Epithelial cell of esophagus (primary cell): ENCODE results near the gene ANKRD27.
A peak's percentile ranks its signal among the peaks of the same experiment; 100 is the strongest.
"Not testable (repeated sequence)": the region's sequence is repeated elsewhere in the genome, so short reads cannot be mapped to it uniquely, and the experiment has no call there.

Experiments used
- DNase-seq: peaks from one replicate; pipeline ENCODE4 v3.0.0; 2010; ENCODE audit warnings: low read depth
- H3K4me3 ChIP-seq: 2 replicates; pipeline ENCODE4 v1.5.1; 2011; ENCODE audit warnings: mild to moderate bottlenecking, low read length, control low read depth
- TF ChIP-seq, protein P1 (sequence below): IDR thresholded peaks from 2 replicates; pipeline ENCODE4 v1.5.1; 2011; ENCODE audit warnings: low read depth, mild to moderate bottlenecking, low read length, control low read depth, inconsistent platforms; ENCODE audit not compliant: insufficient read depth; ENCODE audit errors: missing control alignments

The ANKRD27 gene

DNA sequence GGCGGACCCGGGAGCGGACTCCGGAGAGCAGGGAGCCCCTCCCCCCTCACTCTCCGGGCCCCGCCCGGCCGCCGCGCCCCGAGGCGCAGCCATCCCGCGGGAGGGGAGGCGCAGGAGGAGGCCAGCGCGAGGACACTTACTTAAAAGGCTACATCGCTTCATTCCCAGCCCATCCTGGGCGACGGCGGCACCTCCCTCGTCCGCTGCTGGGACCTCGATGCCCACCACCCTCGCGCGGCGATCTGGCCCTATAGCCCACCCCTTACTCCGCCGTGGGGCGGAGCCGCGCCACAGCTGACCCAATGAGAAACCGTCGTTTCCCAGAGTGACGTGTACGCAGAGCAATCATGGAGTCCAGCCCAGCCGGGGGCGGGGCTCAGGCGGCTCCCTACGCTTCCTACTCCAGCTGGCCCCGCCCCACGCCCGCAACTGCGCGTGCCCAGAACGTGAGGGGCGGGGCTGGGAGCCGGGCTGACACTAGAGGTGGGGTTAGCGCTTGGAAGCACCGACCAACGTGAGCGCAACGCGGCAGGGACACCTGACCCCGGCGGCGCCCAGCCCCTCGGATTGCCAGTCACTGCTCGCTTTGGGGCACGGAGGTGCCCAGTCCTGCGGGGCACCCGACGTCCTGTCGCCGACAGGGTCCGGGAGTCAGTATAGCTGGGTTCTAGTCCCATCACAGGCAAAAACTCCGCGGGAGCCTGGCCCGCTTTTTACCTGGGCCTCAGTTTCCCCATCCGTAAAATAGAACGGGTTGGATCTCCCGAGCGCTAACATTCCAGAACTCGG is at the start of gene ANKRD27:
Gene ANKRD27 (minus strand): TSS at position 250 of the 789 bp plus-strand sequence. CDS start 16,165 bp downstream, outside the sequence.
- DNase-seq = peak; percentile 99

DNA sequence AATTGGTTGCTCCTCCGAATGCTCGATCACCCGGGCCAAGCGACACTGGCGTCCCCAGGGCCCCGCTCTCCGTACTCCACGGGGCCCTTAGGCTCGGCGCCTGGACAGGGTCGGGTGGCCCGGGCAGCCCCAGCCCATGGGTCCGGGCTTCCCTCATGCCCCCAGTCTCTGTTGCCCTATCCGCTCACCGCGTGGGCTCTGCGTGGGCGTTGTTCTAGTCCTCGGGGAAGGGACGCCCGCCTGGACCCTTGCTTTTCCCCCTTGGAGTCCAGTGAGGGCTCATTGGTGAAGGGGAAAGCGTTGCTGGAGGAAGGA is 45.9 kb upstream of the ANKRD27 start:
- H3K4me3 ChIP-seq = no peak overlapping the region
- DNase-seq = no peak
- TF ChIP-seq, protein P1, sequence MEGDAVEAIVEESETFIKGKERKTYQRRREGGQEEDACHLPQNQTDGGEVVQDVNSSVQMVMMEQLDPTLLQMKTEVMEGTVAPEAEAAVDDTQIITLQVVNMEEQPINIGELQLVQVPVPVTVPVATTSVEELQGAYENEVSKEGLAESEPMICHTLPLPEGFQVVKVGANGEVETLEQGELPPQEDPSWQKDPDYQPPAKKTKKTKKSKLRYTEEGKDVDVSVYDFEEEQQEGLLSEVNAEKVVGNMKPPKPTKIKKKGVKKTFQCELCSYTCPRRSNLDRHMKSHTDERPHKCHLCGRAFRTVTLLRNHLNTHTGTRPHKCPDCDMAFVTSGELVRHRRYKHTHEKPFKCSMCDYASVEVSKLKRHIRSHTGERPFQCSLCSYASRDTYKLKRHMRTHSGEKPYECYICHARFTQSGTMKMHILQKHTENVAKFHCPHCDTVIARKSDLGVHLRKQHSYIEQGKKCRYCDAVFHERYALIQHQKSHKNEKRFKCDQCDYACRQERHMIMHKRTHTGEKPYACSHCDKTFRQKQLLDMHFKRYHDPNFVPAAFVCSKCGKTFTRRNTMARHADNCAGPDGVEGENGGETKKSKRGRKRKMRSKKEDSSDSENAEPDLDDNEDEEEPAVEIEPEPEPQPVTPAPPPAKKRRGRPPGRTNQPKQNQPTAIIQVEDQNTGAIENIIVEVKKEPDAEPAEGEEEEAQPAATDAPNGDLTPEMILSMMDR = no peak

More for the DNA sequence above, at the start of gene ANKRD27:
- TF ChIP-seq, protein P1 = no peak
- peak within 1 kb of the TSS; percentile 77 for H3K4me3 ChIP-seq

DNA sequence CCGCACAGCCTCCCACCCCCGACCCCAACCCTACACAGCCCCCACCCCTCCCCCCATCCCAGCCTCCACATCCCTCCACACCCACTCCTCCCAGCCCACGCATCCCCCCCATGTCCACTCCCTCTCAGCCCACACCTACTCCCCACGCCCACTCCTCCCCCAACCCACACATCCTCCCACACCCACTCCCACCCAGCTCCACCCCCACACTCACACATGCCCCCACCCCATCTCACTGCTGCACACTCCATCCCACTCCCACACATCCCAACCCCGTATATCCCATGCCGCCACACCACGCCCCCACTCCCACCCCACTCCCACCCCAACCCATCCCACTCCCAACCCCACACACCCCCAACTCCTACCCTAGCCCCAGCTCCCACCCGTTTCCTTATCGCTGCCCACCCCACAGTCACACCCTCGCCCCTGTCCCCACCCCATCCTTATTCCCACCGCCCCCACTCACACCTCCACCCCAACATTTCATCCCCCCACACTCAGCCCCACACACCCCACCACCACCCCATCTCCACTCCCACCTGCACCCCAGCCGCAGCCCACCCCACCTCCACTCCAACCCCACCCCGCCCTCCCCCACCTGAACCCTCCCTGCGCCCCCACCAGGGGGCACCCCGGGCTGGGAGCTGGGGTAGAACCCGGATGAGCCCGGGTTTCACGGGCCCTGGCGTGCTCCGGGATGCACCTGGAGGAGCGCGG is 45.4 kb upstream of the ANKRD27 start:
- no peak overlapping the region for H3K4me3 ChIP-seq
- DNase-seq = no peak
- TF ChIP-seq, protein P1 = no peak

- TF ChIP-seq, protein P1 = no peak
- no peak for DNase-seq
- no peak within 1 kb of the TSS for H3K4me3 ChIP-seq
Observed at GRCh38 chr19:32719611-32720059, 44.7 kb upstream of the ANKRD27 start, which contains the start of gene TDRD12. Gene TDRD12 (plus strand): TSS chr19:32719767. CDS start chr19:32720073, 306 bp downstream.

GRCh38 chr19:32718286-32718685 is 43.3 kb upstream of the ANKRD27 start:
- H3K4me3 ChIP-seq = no peak overlapping the region
- peak; percentile 72 for DNase-seq
- TF ChIP-seq, protein P1 = no peak

DNA sequence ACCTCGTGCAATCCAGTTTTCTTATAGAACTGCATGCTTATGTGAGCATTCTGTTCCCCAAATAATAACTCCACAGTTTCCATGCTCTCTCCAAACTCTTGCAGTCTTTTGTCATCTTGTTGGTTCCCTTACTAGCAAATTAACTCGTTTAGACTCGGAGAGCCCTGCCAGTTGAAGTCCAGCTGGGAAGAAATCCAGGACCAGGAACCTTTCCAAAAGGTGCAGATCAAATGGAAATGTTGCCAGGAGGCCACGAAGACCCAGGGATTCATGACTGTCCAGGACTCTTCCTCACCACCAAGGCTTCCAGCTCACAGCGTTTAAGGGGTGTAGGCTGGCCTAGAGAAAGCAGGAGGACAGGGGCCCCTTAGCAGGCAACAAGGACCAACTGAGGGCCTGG is 42.5 kb upstream of the ANKRD27 start:
- DNase-seq = no peak
- TF ChIP-seq, protein P1 = no peak
- H3K4me3 ChIP-seq = no peak overlapping the region

GRCh38 chr19:32716203-32716602 is 41.2 kb upstream of the ANKRD27 start:
- not testable (repeated sequence) for H3K4me3 ChIP-seq, DNase-seq
